HCEC 1CT (cell line): ENCODE measurements around the gene NUP210L.

ENCODE experiments used
- DNase-seq: peaks from one replicate; pipeline ENCODE4 v3.0.0-alpha.2; 2017

NUP210L gene

GRCh38 chr1:154154534-154155191 is at the start of gene NUP210L:
NUP210L (minus strand) TSS chr1:154155073.
- no peak for DNase-seq

GRCh38 chr1:154199563-154199879 is 44.6 kb upstream of the NUP210L start:
- no peak for DNase-seq

GRCh38 chr1:154198756-154199562 is 44.1 kb upstream of the NUP210L start:
- DNase-seq, result peak; percentile 65

- DNase-seq, result no peak
These were observed 38.9 kb upstream of the NUP210L start for GRCh38 chr1:154193821-154194220.

GRCh38 chr1:154192476-154192875 is 37.6 kb upstream of the NUP210L start:
- no peak for DNase-seq

GRCh38 chr1:154191990-154192461 is 37.2 kb upstream of the NUP210L start, which contains the start of gene TPM3:
TPM3 (minus strand) TSS chr1:154192100; CDS start chr1:154192018, 82 bp downstream.
- no peak for DNase-seq

GRCh38 chr1:154190550-154190949 is 35.7 kb upstream of the NUP210L start:
- peak; percentile 73 for DNase-seq

- DNase-seq, result no peak
These were observed 32.1 kb upstream of the NUP210L start for GRCh38 chr1:154186852-154187501.

- DNase-seq, result peak; percentile 47
These were observed 31.3 kb upstream of the NUP210L start for GRCh38 chr1:154186177-154186576.

GRCh38 chr1:154183046-154183915 is 28.4 kb upstream of the NUP210L start:
- DNase-seq, result peak; percentile 97

- peak; percentile 82 for DNase-seq
These were observed 27.6 kb upstream of the NUP210L start for GRCh38 chr1:154182344-154183045.

- DNase-seq, result no peak
These were observed 27.1 kb upstream of the NUP210L start for GRCh38 chr1:154181944-154182343.

- no peak for DNase-seq
These were observed 25.2 kb upstream of the NUP210L start for GRCh38 chr1:154179946-154180687.

- no peak for DNase-seq
These were observed 24.3 kb upstream of the NUP210L start for GRCh38 chr1:154178911-154179811.

- no peak for DNase-seq
These were observed 23.1 kb upstream of the NUP210L start for GRCh38 chr1:154178013-154178412.

GRCh38 chr1:154176337-154176736 is 21.5 kb upstream of the NUP210L start:
- peak; percentile 62 for DNase-seq

- DNase-seq, result no peak
These were observed 19.8 kb upstream of the NUP210L start for GRCh38 chr1:154174654-154175053.

GRCh38 chr1:154171880-154172279 is 17.0 kb upstream of the NUP210L start:
- no peak for DNase-seq

GRCh38 chr1:154171223-154171583 is 16.3 kb upstream of the NUP210L start:
- DNase-seq, result no peak

- peak; percentile 11 for DNase-seq
These were observed 15.8 kb upstream of the NUP210L start for GRCh38 chr1:154170547-154171222.
